B cell (primary cell): ENCODE data around the gene POU2AF1.

Experiments used
- CTCF ChIP-seq: fragments of 200-600 bp; IDR thresholded peaks from one replicate; pipeline ENCODE4 v1.8.0; 2022; ENCODE audit warnings: antibody characterized with exemption, mild to moderate bottlenecking
- EZH2 ChIP-seq: IDR thresholded peaks from 2 replicates; pipeline ENCODE4 v1.6.1; 2012; ENCODE audit warnings: borderline replicate concordance, low read depth, mild to moderate bottlenecking, moderate library complexity, low read length; ENCODE audit not compliant: insufficient read depth, poor library complexity, severe bottlenecking

DNA sequence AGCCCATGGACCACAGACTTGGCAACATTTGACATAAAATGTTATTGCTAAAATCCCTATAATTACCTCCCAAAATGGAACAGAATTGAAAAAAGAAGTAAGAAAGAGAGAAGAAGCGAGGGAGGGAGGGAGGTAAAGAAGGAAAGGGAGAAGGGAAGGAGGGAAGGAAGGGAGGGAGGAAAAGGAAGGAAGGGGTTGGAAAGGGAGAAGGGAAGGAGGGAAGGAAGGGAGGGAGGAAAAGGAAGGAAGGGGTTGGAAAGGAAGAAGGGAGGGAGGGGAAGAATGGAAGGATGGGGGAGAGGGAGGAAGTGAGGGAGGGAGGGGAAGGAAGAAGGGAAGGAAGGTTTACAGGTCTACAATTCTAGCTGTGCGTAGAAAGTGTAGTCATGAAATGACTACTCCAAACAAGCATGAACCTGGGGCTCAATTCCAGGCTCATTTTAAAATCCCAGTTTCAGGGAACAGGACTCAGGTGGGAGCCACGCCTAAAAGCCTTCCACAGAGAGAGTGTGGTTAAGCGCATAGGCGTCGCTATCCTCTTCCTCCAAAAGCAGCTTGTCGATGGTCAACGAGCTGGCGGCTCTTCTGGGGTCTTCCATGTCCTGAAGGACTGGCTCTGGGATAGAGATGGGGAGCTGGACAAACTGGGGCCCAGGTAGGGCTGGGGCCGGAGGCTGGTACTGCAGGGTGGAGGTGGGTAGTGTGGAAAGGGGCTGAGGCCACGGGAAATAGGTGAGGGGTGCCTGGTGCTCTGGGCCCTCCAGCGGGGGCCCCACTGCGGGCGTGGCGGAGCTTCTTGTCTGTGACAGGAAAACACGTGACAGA is 25.1 kb downstream of the POU2AF1 start:
- TF ChIP-seq CTCF (no peak), EZH2 (no peak)
